Adrenal gland (tissue), 12 donors: Measurements from ENCODE around the gene VPS11. TPM values are rescaled to one million over a fixed set of nuclear protein-coding genes. Genes with fewer than 3 reads are reported as not detected.
A peak's percentile ranks its signal among the peaks of the same experiment; 100 is the strongest.

ENCODE experiments used
- DNase-seq, 7 donors: peaks; one replicate each; pipeline ENCODE4 v3.0.0-alpha.2; 2019 to 2020
- H3K27ac ChIP-seq, 5 donors: fragments of 200-600 bp; sonication (generic) in 4 of 5; 1 replicate in 3 of 5; 2 replicates in 2 of 5; pipeline versions ENCODE4 v1.5.1 to v1.8.0; 2016 to 2020; ENCODE audit warnings: mild to moderate bottlenecking in 1 of 5
- H3K27me3 ChIP-seq: fragments of 200-600 bp; 2 replicates; pipeline ENCODE4 v1.8.0; 2021
- H3K36me3 ChIP-seq, 2 donors: fragments of 200-600 bp; replicated peaks in 1 of 2; 1 replicate in 1 of 2; 2 replicates in 1 of 2; pipeline versions ENCODE4 v1.5.1 to v1.8.0; 2018 to 2022
- H3K4me1 ChIP-seq, 2 donors: fragments of 200-600 bp; replicated peaks in 1 of 2; 1 replicate in 1 of 2; 2 replicates in 1 of 2; pipeline versions ENCODE4 v1.5.1 to v1.8.0; 2018 to 2021
- H3K4me3 ChIP-seq, 4 donors: fragments of 200-600 bp; sonication (generic) in 3 of 4; one replicate each; pipeline ENCODE4 v1.5.1; 2016 to 2018
- H3K9me3 ChIP-seq, 3 donors: fragments of 200-600 bp; sonication (generic) in 1 of 3; replicated peaks in 1 of 3; 1 replicate in 2 of 3; 2 replicates in 1 of 3; pipeline versions ENCODE4 v1.5.1 to v1.8.0; 2016 to 2021
- POLR2A ChIP-seq, 2 donors: fragments of 450-650 bp; IDR thresholded peaks; one replicate each; pipeline ENCODE4 v1.6.1; 2017; ENCODE audit warnings: antibody characterized with exemption in 2 of 2, mild to moderate bottlenecking in 2 of 2, moderate library complexity in 1 of 2
- WGBS, 4 donors: extraction: QIAGEN DNeasy Blood & Tissue Kit in 2 of 4; methylation state at CpG; one replicate each; pipeline versions ENCODE4 v1.1.5 to v1.1.7; 2013 to 2017; 5-methylcytosine and 5-hydroxymethylcytosine counted together
- intact Hi-C, 2 donors: fragments of 100-400 bp; cut with DNase I; formaldehyde crosslinking; loops; one replicate each; pipeline versions ENCODE4 v1.14.1 to v1.15.0; 2022 to 2023
- polyA plus RNA-seq, 3 donors: library from polyadenylated mRNA; stranded (reverse); fragments of 200-250 nt in 2 of 3; fragments of 350-450 nt in 1 of 3; fragmentation: Illumina TruSeq in 1 of 3; extraction: RNeasy Lipid Tissue Mini Kit (QIAGEN cat#74804) in 1 of 3; gene quantifications; one replicate each; pipeline ENCODE4 v1.2.3, GENCODE V29; 2013 to 2014
- total RNA-seq, 9 donors: library from RNA; depleted of rRNA in 4 of 9; stranded (reverse); fragments of >200 nt in 4 of 9; fragments of 120-200 nt in 1 of 9; fragmentation: NEBNext Ultra II Directional in 1 of 9; extraction: Animal tissue kit (Norgen Biotek cat#: 25700) in 1 of 9; gene quantifications; one replicate each; pipeline versions ENCODE4 v1.1.0 to v1.2.4, GENCODE V29; 2013 to 2023
- TF ChIP-seq, protein P1 (sequence below), 6 experiments: fragments of 450-650 bp in 4 of 6; fragments of 200-600 bp in 2 of 6; sonication (generic) in 1 of 6; IDR thresholded peaks; 1 replicate in 5 of 6; 2 replicates in 1 of 6; pipeline versions ENCODE4 v1.5.1 to v1.8.0; 2016 to 2021; ENCODE audit warnings: antibody characterized with exemption in 6 of 6, mild to moderate bottlenecking in 2 of 6, moderate library complexity in 1 of 6
- donor health status: healthy with polysubstance abuse.
- donor health status: Bipolar disorder and iron deficiency.
- donor health status: DM: yes; HTN: yes; CAD: no.
- donor health status: DM: no; HTN: no; CAD: no.
- donor health status: DM: no; HTN: no; CAD: no.
- donor health status: DM: yes; HTN: yes; CAD: no.

VPS11 gene
- total and polyA plus RNA-seq, 12 donors = 32.8 to 146 (median 57.0) TPM

DNA sequence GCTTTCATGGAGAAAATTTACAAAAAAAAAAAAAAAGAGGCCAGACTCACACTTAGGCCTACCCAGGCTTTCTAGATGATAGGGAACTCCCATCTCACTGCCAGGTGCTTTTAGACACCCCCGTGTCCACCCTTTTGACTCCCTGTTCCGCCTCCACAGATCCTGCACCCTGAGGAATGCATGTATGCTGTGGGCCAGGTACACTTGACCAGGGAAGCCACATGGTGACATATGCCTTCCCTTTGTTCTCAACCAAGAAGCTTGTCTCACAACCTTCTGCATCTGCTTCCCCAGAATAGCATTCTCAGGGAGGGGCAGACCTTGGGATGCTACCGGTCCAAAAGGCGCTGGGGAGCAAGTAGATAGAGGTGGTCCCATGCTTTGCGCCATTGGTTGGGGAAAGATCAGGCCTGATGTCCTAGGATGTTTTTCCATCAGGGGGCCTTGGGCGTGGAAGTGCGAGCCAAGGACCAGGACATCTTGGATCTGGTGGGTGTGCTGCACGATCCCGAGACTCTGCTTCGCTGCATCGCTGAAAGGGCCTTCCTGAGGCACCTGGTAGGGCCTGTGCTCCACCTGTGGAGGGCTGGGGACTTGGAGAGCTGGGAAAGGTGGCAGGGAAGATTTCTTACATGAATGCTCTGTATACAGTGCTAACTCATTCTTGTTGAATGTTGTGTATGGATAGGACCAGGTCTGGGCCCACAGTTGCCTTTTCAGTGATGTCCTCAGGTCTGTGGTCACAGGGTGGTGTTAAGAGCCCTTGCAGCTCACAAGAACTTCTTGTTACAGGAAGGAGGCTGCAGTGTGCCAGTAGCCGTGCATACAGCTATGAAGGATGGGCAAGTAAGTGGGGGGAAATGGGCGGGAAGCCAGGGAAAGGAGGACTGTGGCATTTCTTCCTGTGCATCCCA is 24.6 kb downstream of the VPS11 start:
- 85 to 93% (median 88%) methylated on average over 12 to 13 of the region's 13 CpGs for WGBS, 4 donors
- intact Hi-C loops = no loop called here

DNA sequence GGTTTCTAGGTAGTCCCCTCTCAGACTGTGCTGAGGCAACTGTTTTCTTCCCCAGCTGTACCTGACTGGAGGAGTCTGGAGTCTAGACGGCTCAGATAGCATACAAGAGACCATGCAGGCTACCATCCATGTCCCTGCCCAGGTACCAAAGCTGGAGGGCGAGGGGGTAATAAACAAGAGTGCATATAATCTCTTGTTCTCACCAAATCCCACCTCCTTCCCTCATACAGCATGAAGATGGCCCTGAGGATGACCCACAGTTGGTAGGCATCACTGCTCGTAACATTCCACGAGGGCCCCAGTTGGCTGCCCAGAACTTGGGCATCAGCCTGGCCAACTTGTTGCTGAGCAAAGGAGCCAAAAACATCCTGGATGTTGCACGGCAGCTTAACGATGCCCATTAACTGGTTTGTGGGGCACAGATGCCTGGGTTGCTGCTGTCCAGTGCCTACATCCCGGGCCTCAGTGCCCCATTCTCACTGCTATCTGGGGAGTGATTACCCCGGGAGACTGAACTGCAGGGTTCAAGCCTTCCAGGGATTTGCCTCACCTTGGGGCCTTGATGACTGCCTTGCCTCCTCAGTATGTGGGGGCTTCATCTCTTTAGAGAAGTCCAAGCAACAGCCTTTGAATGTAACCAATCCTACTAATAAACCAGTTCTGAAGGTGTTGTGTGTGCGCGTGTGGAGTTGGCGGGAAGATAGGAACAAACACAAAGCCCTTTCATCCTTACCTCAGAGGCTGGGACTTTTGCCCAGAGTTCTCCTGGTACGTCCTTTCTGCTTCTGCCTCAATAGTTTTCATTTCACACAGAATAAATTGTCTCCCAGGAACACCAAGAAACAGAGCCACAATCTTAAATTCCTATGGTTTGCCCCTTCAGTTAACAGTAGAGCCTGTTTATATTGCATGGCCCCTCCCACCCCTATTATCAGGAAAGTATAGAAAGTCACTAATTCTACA is 25.5 kb downstream of the VPS11 start:
- peaks cover 8 to 18% of the 10 kb centered on the region in 2 donors for H3K4me1 ChIP-seq
- no peaks in the 10 kb centered on the region for H3K27me3 ChIP-seq
- intact Hi-C loops = no loop called here
- H3K4me3 ChIP-seq = peak overlapping the region in 2 of 4 donors; percentile 73 to 97
- TF ChIP-seq, protein P1, sequence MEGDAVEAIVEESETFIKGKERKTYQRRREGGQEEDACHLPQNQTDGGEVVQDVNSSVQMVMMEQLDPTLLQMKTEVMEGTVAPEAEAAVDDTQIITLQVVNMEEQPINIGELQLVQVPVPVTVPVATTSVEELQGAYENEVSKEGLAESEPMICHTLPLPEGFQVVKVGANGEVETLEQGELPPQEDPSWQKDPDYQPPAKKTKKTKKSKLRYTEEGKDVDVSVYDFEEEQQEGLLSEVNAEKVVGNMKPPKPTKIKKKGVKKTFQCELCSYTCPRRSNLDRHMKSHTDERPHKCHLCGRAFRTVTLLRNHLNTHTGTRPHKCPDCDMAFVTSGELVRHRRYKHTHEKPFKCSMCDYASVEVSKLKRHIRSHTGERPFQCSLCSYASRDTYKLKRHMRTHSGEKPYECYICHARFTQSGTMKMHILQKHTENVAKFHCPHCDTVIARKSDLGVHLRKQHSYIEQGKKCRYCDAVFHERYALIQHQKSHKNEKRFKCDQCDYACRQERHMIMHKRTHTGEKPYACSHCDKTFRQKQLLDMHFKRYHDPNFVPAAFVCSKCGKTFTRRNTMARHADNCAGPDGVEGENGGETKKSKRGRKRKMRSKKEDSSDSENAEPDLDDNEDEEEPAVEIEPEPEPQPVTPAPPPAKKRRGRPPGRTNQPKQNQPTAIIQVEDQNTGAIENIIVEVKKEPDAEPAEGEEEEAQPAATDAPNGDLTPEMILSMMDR (IDR thresholded peaks at IDR 0.05) = no peak
- peak in 1 of 7 donors; percentile 23 for DNase-seq
- 50 to 67% (median 61%) methylated on average over 8 to 12 of the region's 12 CpGs for WGBS, 4 donors
- H3K27ac ChIP-seq = peak overlapping the region; percentile 6 to 96 (median 94)
- H3K9me3 ChIP-seq = no peaks in the 10 kb centered on the region
- H3K36me3 ChIP-seq = peaks cover 0 to 26% of the 10 kb centered on the region in 2 donors

More for the DNA sequence above, 24.6 kb downstream of the VPS11 start:
- H3K4me1 ChIP-seq = peaks cover 8 to 18% of the 10 kb centered on the region in 2 donors
- H3K27me3 ChIP-seq = no peaks in the 10 kb centered on the region
- H3K9me3 ChIP-seq = no peaks in the 10 kb centered on the region
- no peak for DNase-seq
- no peak for TF ChIP-seq POLR2A (IDR thresholded peaks at IDR 0.05)
- TF ChIP-seq, protein P1 (IDR thresholded peaks at IDR 0.05) = no peak
- peak overlapping the region in 1 of 5 donors; percentile 43 for H3K27ac ChIP-seq
- no peak overlapping the region for H3K4me3 ChIP-seq
- peaks cover 0 to 17% of the 10 kb centered on the region in 2 donors for H3K36me3 ChIP-seq

DNA sequence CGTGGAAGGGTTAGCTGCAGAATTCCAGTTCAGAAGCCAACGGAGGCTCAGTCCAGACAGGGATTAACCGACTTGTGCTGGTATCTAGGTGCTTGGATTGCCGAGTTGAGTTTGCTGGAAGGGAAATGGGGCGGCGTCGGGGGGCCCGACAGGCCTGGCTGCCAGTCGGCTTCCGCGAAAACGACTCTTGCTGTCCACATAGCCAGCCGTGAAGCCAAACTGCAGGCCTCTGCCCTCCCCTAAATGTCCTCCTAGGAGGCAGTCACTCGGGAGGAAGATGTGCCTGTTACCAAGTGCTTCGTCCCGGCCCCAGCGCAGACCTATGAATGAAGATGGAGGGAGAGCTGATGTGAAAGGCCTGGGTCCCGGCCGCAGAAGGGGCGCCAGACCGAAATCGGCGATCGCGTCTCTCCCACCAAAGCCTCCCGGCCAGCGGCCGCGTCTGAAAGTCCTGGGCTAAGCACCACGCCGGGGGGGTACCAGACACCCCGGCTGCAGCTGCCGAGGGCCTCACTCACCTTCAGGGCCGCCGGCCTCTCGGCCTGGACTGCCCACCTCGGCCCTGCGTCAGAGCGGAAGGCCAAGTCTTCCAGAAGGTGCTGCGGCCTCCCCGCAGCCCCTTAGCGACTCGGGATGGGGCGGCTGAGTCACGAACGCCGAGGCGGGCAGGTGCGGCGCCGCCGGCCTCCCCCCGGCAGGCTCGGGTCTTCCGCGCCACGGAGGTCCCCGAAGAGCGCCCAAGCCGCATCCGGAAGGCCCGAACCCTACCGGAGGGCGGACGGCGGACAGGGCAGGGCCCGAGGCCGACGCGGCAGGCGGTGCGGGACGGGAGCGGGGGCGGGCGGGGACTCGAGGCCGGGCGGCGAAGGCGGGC is 26.6 kb downstream of the VPS11 start:
- Histone ChIP-seq H3K27ac (peak overlapping the region; percentile 6 to 96 (median 94)), H3K4me3 (peak overlapping the region; percentile 5 to 97 (median 56)), H3K4me1 (peaks cover 8 to 18% of the 10 kb centered on the region in 2 donors), H3K36me3 (peaks cover 0 to 27% of the 10 kb centered on the region in 2 donors), H3K9me3 (no peaks in the 10 kb centered on the region), H3K27me3 (no peaks in the 10 kb centered on the region)
- DNase-seq = peak; percentile 43 to 73 (median 58)
- intact Hi-C loops = no loop called here
- WGBS, 4 donors = 1% methylated on average over 33 to 81 of the region's 81 CpGs
- TF ChIP-seq POLR2A (IDR thresholded peaks at IDR 0.05) = peak in 1 of 2 donors; percentile 13
- TF ChIP-seq, protein P1 (IDR thresholded peaks at IDR 0.05) = no peak
